ENCODE results near the gene ZNF444.
"Not testable (repeated sequence)": the region's sequence is repeated elsewhere in the genome, so short reads cannot be mapped to it uniquely, and the experiment has no call there.

The ZNF444 gene

GRCh38 chr19:56148096-56148495 is 7.0 kb downstream of the ZNF444 start:
- no peak for DNase-seq

GRCh38 chr19:56148955-56149655 is 8.0 kb downstream of the ZNF444 start:
- not testable (repeated sequence) for DNase-seq

- no peak for DNase-seq
Measured at GRCh38 chr19:56149656-56150038, 8.6 kb downstream of the ZNF444 start.

GRCh38 chr19:56150358-56150757 is 9.3 kb downstream of the ZNF444 start:
- DNase-seq = no peak

GRCh38 chr19:56152644-56153043 is 11.6 kb downstream of the ZNF444 start:
- no peak for DNase-seq

- no peak for DNase-seq
Measured at GRCh38 chr19:56153507-56153906, 12.4 kb downstream of the ZNF444 start.

- no peak for DNase-seq
Measured at GRCh38 chr19:56155124-56155687, 14.1 kb downstream of the ZNF444 start.

- no peak for DNase-seq
Measured at GRCh38 chr19:56156768-56157167, 15.7 kb downstream of the ZNF444 start.

GRCh38 chr19:56158170-56158757 is 17.2 kb downstream of the ZNF444 start:
- no peak for DNase-seq

GRCh38 chr19:56159009-56159559 is 18.0 kb downstream of the ZNF444 start:
- no peak for DNase-seq

- DNase-seq = no peak
Measured at GRCh38 chr19:56159622-56160271, 18.7 kb downstream of the ZNF444 start.

GRCh38 chr19:56161534-56161933 is 20.4 kb downstream of the ZNF444 start:
- DNase-seq = no peak

GRCh38 chr19:56162258-56162657 is 21.2 kb downstream of the ZNF444 start:
- no peak for DNase-seq

GRCh38 chr19:56163097-56163496 is 22.0 kb downstream of the ZNF444 start:
- DNase-seq = no peak

- DNase-seq = no peak
Measured at GRCh38 chr19:56167064-56167578, 26.0 kb downstream of the ZNF444 start.

GRCh38 chr19:56170261-56170660 is 29.2 kb downstream of the ZNF444 start:
- DNase-seq = no peak

GRCh38 chr19:56174086-56174485 is 33.0 kb downstream of the ZNF444 start:
- no peak for DNase-seq

- no peak for DNase-seq
Measured at GRCh38 chr19:56174550-56174949, 33.5 kb downstream of the ZNF444 start.

GRCh38 chr19:56175861-56176307 is 34.8 kb downstream of the ZNF444 start, which contains the start of gene GALP:
TSS of gene GALP (plus strand) at chr19:56176008. CDS start at chr19:56177109, 1,101 bp downstream.
- not testable (repeated sequence) for DNase-seq

GRCh38 chr19:56176310-56176709 is 35.2 kb downstream of the ZNF444 start:
- not testable (repeated sequence) for DNase-seq

- no peak for DNase-seq
Measured at GRCh38 chr19:56176881-56177280, 35.8 kb downstream of the ZNF444 start.

- DNase-seq = no peak
Measured at GRCh38 chr19:56177564-56178243, 36.6 kb downstream of the ZNF444 start.
